Activated T-cell treated with anti-CD3 and anti-CD28 coated beads, Interleukin-2, amount 50 U/mL, for 4 hours (primary cell): ENCODE measurements around the gene TPD52L1. TPM values are rescaled to one million over a fixed set of nuclear protein-coding genes. Genes with fewer than 3 reads are reported as not detected.

Experiments used
- ATAC-seq, 2 donors: fragments of 200-7000 bp; cut with Tn5 transposase; one replicate each; pipeline ENCODE4 v1.10.0; 2021
- DNase-seq: peaks from one replicate; pipeline ENCODE4 v3.0.0-alpha.2; 2020
- H3K27me3 Mint-ChIP-seq: one replicate; pipeline ENCODE4 v1.8.0; 2021; ENCODE audit warnings: low read depth, mixed read lengths
- H3K36me3 Mint-ChIP-seq: one replicate; pipeline ENCODE4 v1.8.0; 2022; ENCODE audit warnings: mixed read lengths; ENCODE audit not compliant: insufficient read depth
- H3K4me1 Mint-ChIP-seq: one replicate; pipeline ENCODE4 v1.8.0; 2021; ENCODE audit warnings: low read depth, mixed read lengths
- H3K4me3 Mint-ChIP-seq: one replicate; pipeline ENCODE4 v1.8.0; 2021; ENCODE audit warnings: mild to moderate bottlenecking, moderate library complexity, mixed read lengths
- H3K9me3 Mint-ChIP-seq: one replicate; pipeline ENCODE4 v1.8.0; 2021; ENCODE audit warnings: mixed read lengths
- total RNA-seq, 3 donors: library from RNA; stranded (reverse); gene quantifications; one replicate each; pipeline ENCODE4 v1.2.1, GENCODE V29; 2021

The TPD52L1 gene
- total RNA-seq, 3 donors from 2014 or later, result 0.65 to 0.79 (median 0.66) TPM

DNA sequence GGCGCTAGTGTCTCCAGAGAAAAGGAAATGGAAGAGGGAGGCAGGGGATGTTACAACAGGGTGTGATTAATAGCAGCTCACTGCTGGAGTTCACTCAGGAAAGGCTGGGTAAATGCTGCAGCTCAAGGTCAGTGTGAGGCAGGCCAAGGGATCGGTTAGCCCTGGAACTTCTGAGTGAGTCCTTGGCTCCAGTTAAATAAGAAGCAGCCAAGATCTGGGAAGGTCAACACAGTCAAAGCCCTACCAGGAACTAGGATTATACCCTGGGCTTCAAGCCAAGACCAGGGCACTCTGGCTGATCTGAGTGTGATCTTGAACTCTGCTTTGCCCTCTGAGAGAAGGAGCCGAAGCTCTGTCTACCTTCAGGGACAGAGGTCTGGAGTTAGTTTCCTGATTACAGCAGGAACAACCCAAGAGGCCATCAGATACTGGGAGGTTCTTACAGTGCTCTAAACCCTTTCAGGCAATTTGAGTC is 44.3 kb downstream of the TPD52L1 start:
- ATAC-seq (no peak), DNase-seq (no peak)
- no peaks in the 10 kb centered on the region for H3K4me1 Mint-ChIP-seq
- H3K27me3 Mint-ChIP-seq, result no peaks in the 10 kb centered on the region
- no peaks in the 10 kb centered on the region for H3K9me3 Mint-ChIP-seq
- no peaks in the 10 kb centered on the region for H3K36me3 Mint-ChIP-seq
- H3K4me3 Mint-ChIP-seq, result no peak overlapping the region

DNA sequence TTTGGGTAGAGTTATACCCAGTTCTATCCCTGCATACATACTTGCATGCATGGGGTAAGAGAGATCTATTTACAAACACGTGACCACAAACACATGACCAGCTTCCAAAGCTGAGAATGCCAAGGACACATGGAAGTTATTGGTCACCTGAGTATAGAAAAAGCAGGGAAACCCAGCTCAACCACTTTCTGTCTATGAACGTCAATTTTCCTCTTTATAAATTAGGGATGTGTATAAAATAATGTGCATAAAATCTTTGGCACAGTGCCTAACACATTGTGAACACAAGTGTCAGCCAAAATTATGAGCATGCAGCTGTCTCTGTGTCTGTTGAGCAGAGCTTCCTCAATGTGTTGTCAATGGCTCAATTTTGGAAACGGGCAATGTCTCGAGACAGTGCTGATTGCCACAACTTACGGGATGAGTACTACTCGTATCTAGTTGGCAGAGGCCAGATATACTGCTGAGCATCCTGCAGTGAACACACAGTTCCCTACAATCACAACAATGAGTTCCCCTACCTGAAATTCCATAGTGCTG is 44.9 kb downstream of the TPD52L1 start:
- Mint-ChIP-seq H3K36me3 (no peaks in the 10 kb centered on the region), H3K4me3 (no peak overlapping the region), H3K9me3 (no peaks in the 10 kb centered on the region), H3K27me3 (peaks cover 4% of the 10 kb centered on the region), H3K4me1 (no peaks in the 10 kb centered on the region)
- DNase-seq (no peak), ATAC-seq (no peak)

DNA sequence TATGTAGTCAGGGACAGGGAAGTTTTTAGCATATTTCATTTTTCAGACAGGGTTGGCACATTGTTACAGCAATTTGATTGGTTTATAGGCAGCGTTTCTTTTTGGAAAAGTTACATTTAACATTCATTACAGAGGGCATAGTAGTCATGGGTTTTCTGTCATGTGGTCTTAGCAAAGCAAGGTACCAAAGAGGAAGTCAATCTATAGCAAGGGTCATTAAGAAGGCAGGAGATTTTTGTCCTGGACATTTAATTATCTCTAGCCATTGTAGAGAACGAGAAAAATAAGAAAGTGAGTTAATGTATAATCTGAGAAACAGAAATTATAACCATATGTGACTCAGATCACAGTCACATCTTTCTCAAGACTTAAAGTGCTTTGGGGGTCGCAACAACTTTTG is 47.4 kb downstream of the TPD52L1 start:
- Mint-ChIP-seq H3K4me1 (no peaks in the 10 kb centered on the region), H3K4me3 (no peak overlapping the region)

DNA sequence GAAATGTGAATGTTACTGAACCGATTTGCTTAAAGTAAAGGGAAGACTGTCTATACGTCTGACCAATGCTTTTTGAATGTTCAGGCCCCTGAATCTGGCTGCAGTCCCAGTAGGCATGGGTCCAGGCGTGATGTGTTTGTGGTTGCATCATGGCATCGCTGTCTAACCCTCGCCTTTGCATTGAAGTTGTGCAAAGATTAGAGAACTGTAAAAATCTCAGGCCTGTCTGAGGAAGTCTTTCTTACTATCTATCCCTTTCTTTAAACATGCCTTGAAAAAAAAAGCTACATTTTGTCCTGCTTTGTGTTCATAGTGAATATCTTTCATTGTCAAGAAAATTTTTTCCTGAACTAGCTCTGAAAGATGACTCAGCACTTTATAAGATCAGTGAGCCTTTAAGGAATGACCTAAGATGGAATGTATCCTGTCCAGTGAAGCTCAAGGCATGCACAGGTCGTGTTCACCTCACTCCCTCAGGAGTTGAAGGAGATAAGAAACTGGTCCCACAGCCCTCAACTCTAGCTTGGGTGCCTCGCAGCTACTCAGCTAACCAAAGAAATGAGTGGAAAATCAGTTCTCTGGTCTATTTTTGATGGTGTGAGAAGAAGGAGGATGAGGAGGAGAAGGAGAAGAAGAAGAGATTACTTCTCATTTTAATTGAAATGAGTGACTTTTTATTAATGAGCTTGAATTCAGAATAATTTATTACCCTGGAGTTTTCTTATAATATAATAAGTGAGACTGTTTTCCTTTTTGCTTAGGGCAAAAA is 48.6 kb downstream of the TPD52L1 start:
- no peaks in the 10 kb centered on the region for H3K36me3 Mint-ChIP-seq
- no peak for ATAC-seq
- H3K9me3 Mint-ChIP-seq, result no peaks in the 10 kb centered on the region
- peaks cover 7% of the 10 kb centered on the region for H3K27me3 Mint-ChIP-seq
- H3K4me1 Mint-ChIP-seq, result no peaks in the 10 kb centered on the region
- H3K4me3 Mint-ChIP-seq, result no peak overlapping the region
- no peak for DNase-seq

More for the DNA sequence above, 47.4 kb downstream of the TPD52L1 start:
- Mint-ChIP-seq H3K27me3 (peaks cover 7% of the 10 kb centered on the region), H3K9me3 (no peaks in the 10 kb centered on the region), H3K36me3 (no peaks in the 10 kb centered on the region)
- ATAC-seq, result no peak
- no peak for DNase-seq

DNA sequence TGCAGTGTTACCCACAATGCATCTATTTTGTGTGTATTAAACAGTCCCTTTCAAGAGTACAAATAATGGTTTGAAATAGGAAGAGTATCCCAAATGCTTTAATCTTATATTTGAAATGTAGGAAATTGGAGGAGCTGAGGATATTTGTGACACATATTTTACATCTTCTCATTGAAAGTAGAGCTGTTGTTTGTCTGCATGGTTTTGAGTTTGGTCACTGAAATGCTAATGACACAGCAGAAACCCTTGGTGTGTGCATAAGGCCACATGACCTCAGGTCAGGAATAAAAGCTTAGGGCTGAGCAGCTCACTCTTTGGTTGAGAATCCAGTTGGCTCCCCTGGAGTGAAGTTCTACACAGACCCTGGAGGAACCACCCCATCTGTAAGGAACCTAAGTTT is 49.8 kb downstream of the TPD52L1 start:
- DNase-seq (no peak), ATAC-seq (no peak)
- Mint-ChIP-seq H3K9me3 (no peaks in the 10 kb centered on the region), H3K36me3 (no peaks in the 10 kb centered on the region), H3K4me1 (no peaks in the 10 kb centered on the region), H3K4me3 (no peak overlapping the region), H3K27me3 (peaks cover 7% of the 10 kb centered on the region)

DNA sequence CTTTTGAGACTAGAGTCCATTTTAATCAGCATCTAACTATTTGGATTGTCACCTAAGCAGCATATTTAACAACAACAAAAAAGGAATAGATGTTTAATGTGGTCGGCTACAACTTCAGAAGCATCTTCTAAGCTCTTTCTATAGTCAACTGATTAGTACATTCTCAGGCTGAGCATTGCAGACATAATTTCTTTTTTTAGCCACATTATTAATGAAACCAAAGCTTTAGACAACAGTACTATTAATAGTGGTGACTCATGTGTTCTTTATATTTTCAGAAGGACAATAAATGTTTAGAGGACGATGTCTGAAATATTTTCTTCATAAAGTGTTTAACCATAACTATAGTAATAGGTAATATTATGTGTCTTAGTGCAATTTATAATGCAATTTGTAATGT is 52.4 kb downstream of the TPD52L1 start:
- H3K4me3 Mint-ChIP-seq, result no peak overlapping the region
- ATAC-seq, result no peak

DNA sequence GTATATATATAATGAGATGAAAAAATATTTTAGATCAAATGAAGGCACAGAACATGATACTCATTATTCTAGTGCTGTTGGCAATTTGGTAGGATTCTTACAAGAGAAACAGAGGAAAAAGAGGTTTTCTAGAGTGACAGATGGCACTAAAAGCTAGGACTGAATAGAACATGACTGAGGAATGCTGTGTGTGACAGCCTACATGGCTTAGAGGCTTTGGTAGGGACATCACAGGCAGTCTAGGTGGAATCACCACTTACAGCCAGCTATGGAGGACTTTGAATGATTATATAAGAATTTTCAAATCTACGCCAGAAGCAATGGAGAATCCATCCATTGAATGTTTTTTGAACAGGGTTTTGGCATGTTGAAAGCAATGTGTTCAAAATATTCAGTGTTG is 52.8 kb downstream of the TPD52L1 start:
- DNase-seq, result no peak

More for the DNA sequence above, 52.4 kb downstream of the TPD52L1 start:
- peaks cover 7% of the 10 kb centered on the region for H3K27me3 Mint-ChIP-seq
- no peaks in the 10 kb centered on the region for H3K36me3 Mint-ChIP-seq
- no peaks in the 10 kb centered on the region for H3K4me1 Mint-ChIP-seq
- no peaks in the 10 kb centered on the region for H3K9me3 Mint-ChIP-seq
- DNase-seq, result no peak

DNA sequence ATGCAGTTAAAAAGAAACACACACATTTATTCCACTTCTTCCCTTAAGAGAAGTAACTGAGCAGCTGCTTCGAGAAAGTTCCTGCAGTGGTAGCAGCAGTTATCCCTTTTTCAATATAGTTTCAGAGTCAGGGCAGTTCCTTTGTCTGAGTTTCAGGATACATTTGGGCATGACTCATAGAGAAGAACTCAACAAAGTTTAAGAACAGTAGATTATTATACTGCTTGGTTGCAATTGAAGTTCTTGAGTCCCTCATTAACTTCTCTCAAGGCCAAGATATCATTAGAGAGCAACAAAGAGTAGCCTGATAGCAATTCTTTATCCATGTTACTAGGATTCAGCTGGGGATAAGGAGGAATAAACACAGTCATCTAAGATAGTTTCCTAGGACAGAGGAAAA is 54.4 kb downstream of the TPD52L1 start:
- Mint-ChIP-seq H3K9me3 (no peaks in the 10 kb centered on the region), H3K36me3 (no peaks in the 10 kb centered on the region), H3K27me3 (peaks cover 6% of the 10 kb centered on the region), H3K4me3 (no peak overlapping the region), H3K4me1 (no peaks in the 10 kb centered on the region)
- ATAC-seq (no peak), DNase-seq (no peak)

More for the DNA sequence above, 52.8 kb downstream of the TPD52L1 start:
- Mint-ChIP-seq H3K36me3 (no peaks in the 10 kb centered on the region), H3K27me3 (peaks cover 7% of the 10 kb centered on the region), H3K4me3 (no peak overlapping the region), H3K4me1 (no peaks in the 10 kb centered on the region), H3K9me3 (no peaks in the 10 kb centered on the region)
- no peak for ATAC-seq

DNA sequence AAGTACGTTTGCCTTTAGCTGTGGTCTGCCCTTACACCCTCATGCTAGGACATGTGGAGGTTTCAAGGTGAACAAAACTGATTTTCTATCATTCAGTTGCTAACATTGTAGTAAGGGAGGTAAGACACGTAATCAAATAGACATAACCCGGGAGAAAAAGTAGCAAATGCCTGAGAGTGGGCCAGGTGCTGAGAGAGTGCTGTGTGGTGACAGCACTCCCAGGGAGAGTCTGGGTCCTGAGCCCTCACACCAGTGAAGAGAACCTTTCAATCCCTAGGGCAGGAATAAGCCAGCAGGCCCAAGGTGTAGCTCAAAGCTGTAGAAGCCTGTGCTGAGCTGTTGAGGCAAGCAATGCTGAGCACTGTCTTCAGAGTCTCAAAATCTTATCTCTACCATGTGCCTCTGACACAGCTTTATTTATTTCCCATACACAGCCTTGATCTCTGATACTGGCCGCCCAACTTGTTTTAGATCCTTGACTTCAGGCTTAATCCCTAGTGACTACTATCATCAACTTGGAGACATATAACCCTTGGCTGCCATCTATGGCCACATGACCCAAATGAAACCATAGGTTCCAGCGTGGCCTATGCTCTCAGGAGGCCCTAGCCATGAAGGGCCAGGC is 55.2 kb downstream of the TPD52L1 start:
- Mint-ChIP-seq H3K36me3 (no peaks in the 10 kb centered on the region), H3K4me1 (no peaks in the 10 kb centered on the region), H3K27me3 (peaks cover 3% of the 10 kb centered on the region), H3K4me3 (no peak overlapping the region), H3K9me3 (no peaks in the 10 kb centered on the region)
- DNase-seq, result no peak
- ATAC-seq, result no peak

DNA sequence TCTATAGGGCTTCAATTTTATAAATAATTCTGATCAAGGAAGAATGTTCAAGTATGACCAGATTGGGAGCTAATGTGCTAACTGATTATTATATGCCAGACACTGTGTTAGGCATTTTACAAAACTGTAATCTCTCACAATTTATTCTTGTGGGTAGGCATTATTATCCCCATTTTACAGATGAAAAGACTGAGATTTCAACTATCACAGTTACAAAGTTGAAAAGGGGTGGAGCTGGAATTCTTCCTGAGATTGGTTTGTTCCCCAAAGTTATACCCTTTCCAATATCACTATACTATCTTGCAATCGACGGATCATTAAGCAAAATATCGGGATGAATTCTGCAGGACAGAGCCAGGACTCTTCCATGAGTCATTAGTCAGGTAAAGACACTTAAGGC is 57.1 kb downstream of the TPD52L1 start:
- Mint-ChIP-seq H3K4me1 (no peaks in the 10 kb centered on the region), H3K36me3 (no peaks in the 10 kb centered on the region), H3K9me3 (no peaks in the 10 kb centered on the region), H3K4me3 (no peak overlapping the region), H3K27me3 (no peaks in the 10 kb centered on the region)
- no peak for ATAC-seq
- DNase-seq, result no peak

DNA sequence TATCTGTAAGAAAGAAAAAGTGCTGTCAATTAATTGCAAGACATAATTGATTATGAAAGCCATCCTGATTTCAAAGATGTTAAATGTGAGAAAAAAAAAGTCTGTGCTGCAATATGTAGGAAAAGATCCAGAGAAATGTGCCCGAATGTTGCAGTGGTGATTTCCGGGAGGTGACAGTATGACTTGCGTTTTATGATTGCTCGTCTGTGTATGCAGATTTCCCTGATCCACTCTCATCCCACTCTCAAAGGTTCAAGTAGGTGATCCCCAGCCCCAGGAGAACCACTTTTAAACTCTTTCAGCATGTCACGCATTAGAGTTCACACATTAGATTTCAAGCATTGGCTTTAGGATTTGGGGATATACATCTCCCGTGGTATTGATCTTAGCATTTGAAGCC is 57.8 kb downstream of the TPD52L1 start:
- no peaks in the 10 kb centered on the region for H3K27me3 Mint-ChIP-seq
- H3K4me3 Mint-ChIP-seq, result no peak overlapping the region
- no peaks in the 10 kb centered on the region for H3K4me1 Mint-ChIP-seq
- no peaks in the 10 kb centered on the region for H3K36me3 Mint-ChIP-seq
- no peaks in the 10 kb centered on the region for H3K9me3 Mint-ChIP-seq
- DNase-seq (no peak), ATAC-seq (no peak)

DNA sequence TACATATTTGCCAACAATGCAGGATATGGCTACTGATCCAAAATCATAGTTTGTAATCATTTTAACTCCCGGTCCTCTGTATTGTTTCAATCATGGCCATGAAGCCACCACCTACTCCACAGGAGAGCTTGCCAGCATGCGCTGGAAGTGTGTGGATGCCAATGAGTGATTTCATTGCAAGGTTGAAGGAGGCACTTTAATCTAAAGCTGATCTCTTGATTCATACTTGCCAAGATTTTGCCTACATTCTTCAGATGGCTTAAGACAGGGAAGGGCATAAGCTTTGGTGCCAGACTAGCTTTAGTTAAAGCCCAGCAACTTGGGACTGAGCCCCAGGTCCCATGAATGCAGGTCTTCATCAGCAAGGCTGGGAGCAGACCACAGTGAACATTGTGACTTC is 58.8 kb downstream of the TPD52L1 start:
- Mint-ChIP-seq H3K36me3 (no peaks in the 10 kb centered on the region), H3K9me3 (no peaks in the 10 kb centered on the region), H3K4me1 (no peaks in the 10 kb centered on the region), H3K4me3 (no peak overlapping the region), H3K27me3 (no peaks in the 10 kb centered on the region)
- DNase-seq, result no peak
- ATAC-seq, result no peak

DNA sequence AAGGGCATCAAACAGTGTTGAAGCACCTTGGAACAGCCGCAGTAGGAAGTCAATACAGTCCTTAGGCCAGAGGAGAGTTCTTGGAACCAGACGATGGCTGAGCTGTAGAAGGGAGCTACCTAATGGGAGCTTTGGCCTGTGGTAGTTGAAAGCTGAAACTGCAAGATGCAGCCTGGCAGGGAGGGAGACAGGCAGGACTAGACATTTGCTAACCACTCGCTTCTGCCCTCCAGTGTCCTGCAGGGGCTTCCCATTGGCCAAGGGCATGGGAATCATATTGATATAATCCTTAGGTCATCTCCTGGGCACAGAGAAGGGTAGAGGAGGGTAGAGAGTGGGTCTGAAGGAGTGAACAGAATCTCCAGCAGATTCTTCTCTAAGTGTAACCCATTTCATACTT is 60.4 kb downstream of the TPD52L1 start:
- no peaks in the 10 kb centered on the region for H3K36me3 Mint-ChIP-seq
- DNase-seq, result no peak
- H3K27me3 Mint-ChIP-seq, result peaks cover 4% of the 10 kb centered on the region
- H3K4me3 Mint-ChIP-seq, result no peak overlapping the region
- no peaks in the 10 kb centered on the region for H3K4me1 Mint-ChIP-seq
- ATAC-seq, result no peak
- H3K9me3 Mint-ChIP-seq, result no peaks in the 10 kb centered on the region

DNA sequence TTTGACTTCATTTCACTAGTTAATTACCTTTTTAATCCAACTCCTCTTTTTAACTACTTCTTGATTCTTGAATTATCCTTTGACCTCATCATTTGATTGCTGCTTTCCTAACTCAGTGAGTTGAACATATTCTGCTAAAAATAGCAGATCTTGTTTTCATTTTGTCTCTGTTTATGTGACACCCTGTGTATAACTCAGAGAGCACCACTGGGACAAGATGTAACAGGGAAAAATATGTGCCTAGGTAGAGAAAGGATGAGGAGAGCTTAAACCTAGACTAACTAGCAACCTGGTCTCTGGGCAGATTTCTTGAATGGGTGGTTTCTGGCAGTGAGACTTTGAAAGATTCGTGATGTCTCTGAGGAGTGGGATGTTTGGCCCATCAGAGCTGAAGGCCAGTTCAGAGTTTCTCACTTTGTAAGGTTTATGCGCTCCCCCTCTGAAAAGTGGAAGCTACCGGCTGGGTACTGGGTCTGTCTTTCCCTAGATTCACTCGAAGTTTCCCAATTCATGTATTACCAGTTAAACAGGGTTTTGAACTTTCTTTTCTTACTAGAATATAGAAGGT is 61.8 kb downstream of the TPD52L1 start:
- H3K27me3 Mint-ChIP-seq, result peaks cover 4% of the 10 kb centered on the region
- DNase-seq (no peak), ATAC-seq (no peak)
- no peaks in the 10 kb centered on the region for H3K36me3 Mint-ChIP-seq
- H3K9me3 Mint-ChIP-seq, result no peaks in the 10 kb centered on the region
- no peak overlapping the region for H3K4me3 Mint-ChIP-seq
- no peaks in the 10 kb centered on the region for H3K4me1 Mint-ChIP-seq

DNA sequence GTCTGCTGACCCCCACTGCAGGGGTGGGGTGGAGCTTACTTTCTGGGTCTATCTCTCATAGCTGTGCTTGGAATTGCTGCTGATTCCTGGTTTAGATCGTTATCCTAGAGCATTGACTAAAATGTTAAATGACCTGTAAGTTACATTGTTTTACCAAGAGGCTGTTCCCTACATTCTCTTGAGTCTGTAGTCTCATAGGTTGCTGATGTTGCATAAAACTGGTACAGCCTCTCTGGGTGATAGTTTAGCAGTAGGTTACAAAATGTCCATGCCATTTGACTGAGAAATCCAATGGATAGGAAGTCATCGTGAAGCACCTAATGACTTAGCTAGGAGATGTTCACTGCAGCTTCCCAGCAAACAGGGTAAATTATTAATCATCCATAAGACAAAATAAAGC is 62.4 kb downstream of the TPD52L1 start:
- Mint-ChIP-seq H3K4me1 (no peaks in the 10 kb centered on the region), H3K27me3 (peaks cover 4% of the 10 kb centered on the region), H3K9me3 (no peaks in the 10 kb centered on the region), H3K36me3 (no peaks in the 10 kb centered on the region), H3K4me3 (no peak overlapping the region)
- no peak for DNase-seq
- no peak for ATAC-seq
